Measurements from ENCODE around the gene PHC3.

Gene PHC3

GRCh38 chr3:170044795-170045244 is 136.7 kb downstream of the PHC3 start:
- no peak for DNase-seq (ENCODE audit: low read depth in 2 of 2, low spot score in 1 of 2)

DNA sequence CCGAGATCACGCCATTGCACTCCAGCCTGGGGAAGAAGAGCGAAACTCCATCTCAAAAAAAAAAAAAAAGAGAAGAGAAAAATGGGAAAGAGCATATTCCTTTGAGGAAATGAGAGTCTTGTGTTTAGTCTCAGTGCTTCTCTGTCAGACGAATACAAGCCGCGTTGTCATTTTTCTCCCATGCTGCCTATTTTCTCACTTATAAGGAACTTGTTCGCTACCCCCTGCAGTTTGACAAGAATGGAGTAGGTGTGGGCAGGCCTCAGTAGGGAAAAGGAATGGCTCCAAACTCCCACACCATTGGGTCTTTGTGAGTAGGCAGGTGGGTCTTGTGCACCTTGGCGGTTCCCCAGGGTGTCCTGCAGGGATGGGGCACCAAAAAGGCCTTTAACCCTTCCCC is 137.3 kb downstream of the PHC3 start:
- no peak for DNase-seq (ENCODE audit: low read depth in 2 of 2, low spot score in 1 of 2)

- DNase-seq (ENCODE audit: low read depth in 2 of 2, low spot score in 1 of 2) = no peak
Observed at GRCh38 chr3:170043506-170043905, 138.0 kb downstream of the PHC3 start.

DNA sequence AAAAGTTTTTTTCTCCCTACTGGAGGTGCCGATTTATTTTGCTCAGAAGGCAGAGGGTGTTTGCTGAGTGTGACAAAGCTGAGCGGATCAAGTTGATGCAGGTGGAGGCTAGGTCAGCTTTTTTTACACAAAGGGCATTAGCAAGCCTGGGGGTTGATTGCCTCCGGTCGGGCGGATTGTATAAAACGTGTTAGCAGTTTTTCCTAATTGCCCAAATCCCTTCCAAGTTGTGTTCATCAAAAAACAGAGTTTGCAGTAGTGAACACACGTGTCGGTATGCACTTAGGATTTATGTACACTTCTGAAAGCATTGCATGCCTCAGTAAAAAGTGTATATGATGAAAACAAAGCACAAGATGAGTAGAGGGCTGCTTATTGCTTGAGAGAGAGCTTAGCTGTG is 141.1 kb downstream of the PHC3 start:
- no peak for DNase-seq (ENCODE audit: low read depth in 2 of 2, low spot score in 1 of 2)

GRCh38 chr3:170038434-170039110 is 143.0 kb downstream of the PHC3 start:
- DNase-seq (ENCODE audit: low read depth in 2 of 2, low spot score in 1 of 2) = no peak
